H1 (cell line): Measurements from ENCODE around the gene CFAP100. TPM values are rescaled to one million over a fixed set of nuclear protein-coding genes. Genes with fewer than 3 reads are reported as not detected.

Experiments
- CREB1 ChIP-seq: IDR thresholded peaks from 2 replicates; pipeline ENCODE4 v1.6.1; 2012; ENCODE audit warnings: inconsistent platforms
- SIN3A ChIP-seq, 2 experiments: IDR thresholded peaks in 1 of 2; conservative IDR thresholded peaks in 1 of 2; 2 replicates each; pipeline ENCODE4 v1.6.1; 2011 to 2012; ENCODE audit warnings: low read length in 2 of 2, improper control_type of control experiment in 1 of 2, low read depth in 1 of 2, mild to moderate bottlenecking in 1 of 2
- SUZ12 ChIP-seq: fragments of 200-600 bp; sonication (generic); IDR thresholded peaks from 2 replicates; pipeline ENCODE4 v1.6.1; 2012; ENCODE audit warnings: mild to moderate bottlenecking, inconsistent platforms, low read length, moderate library complexity, mixed read lengths
- polyA plus RNA-seq, 7 experiments: library from polyadenylated mRNA; depleted of rRNA in 3 of 7; stranded (reverse) in 5 of 7; unstranded in 2 of 7; fragments of >200 nt in 5 of 7; fragments of 200-250 nt in 2 of 7; gene quantifications; 1 replicate in 5 of 7; 2 replicates in 1 of 7; 4 replicates in 1 of 7; pipeline versions ENCODE4 v1.2.1 to v1.2.3, GENCODE V29; 2011 to 2013; ENCODE audit warnings: missing spikeins in 2 of 7, mixed read lengths in 2 of 7
- total RNA-seq: library from RNA; stranded (reverse); fragmentation: NEBNext Ultra II Directional; extraction: Animal tissue kit (Norgen Biotek cat#: 25700); gene quantifications from 2 replicates; pipeline ENCODE4 v1.2.1, GENCODE V29; 2021

The CFAP100 gene
- total and polyA plus RNA-seq, 2 of the 8 experiments (the other 6 are each of a cell fraction or from before 2014, with no cell fraction given) = 0.17 TPM; not detected in 1

- TF ChIP-seq SUZ12 (no peak), CREB1 (no peak), SIN3A (conservative IDR thresholded peaks at IDR 0.05 in 1 of 2, IDR thresholded peaks at IDR 0.05 in 1 of 2; ENCODE audit: low read depth in 1 of 2, low read length in 2 of 2) (no peak)
Observed at GRCh38 chr3:126350502-126351085, 44.1 kb upstream of the CFAP100 start (continued).
